ENCODE data around the gene UBE2D4.
"Not testable (repeated sequence)": the region's sequence is repeated elsewhere in the genome, so short reads cannot be mapped to it uniquely, and the experiment has no call there.

Gene UBE2D4

GRCh38 chr7:43890468-43890867, 35.8 kb upstream of the UBE2D4 start:
- DNase-seq: no peak
- H3K36me3 ChIP-seq (ENCODE audit: control insufficient read depth, insufficient read depth, low read length): peaks cover 5% of the 10 kb centered on the region
- no peak overlapping the region for H3K27ac ChIP-seq (ENCODE audit: insufficient read depth, low read length, poor library complexity, severe bottlenecking)
- H3K4me3 ChIP-seq (ENCODE audit: insufficient read depth, low read depth, low read length, poor library complexity, severe bottlenecking): no peak overlapping the region
- H3K4me1 ChIP-seq (ENCODE audit: control insufficient read depth, insufficient read depth, low read length, poor library complexity, severe bottlenecking): peaks cover 8% of the 10 kb centered on the region
- no peaks in the 10 kb centered on the region for H3K9me3 ChIP-seq (ENCODE audit: control insufficient read depth, low read length)
- no peaks in the 10 kb centered on the region for H3K27me3 ChIP-seq (replicated peaks; ENCODE audit: control insufficient read depth, insufficient read depth, low read length, poor library complexity, severe bottlenecking)

- Histone ChIP-seq H3K4me3 (ENCODE audit: insufficient read depth, low read depth, low read length, poor library complexity, severe bottlenecking) (no peak overlapping the region), H3K4me1 (ENCODE audit: control insufficient read depth, insufficient read depth, low read length, poor library complexity, severe bottlenecking) (peaks cover 8% of the 10 kb centered on the region), H3K27me3 (replicated peaks; ENCODE audit: control insufficient read depth, insufficient read depth, low read length, poor library complexity, severe bottlenecking) (no peaks in the 10 kb centered on the region), H3K27ac (ENCODE audit: insufficient read depth, low read length, poor library complexity, severe bottlenecking) (no peak overlapping the region), H3K9me3 (ENCODE audit: control insufficient read depth, low read length) (no peaks in the 10 kb centered on the region), H3K36me3 (ENCODE audit: control insufficient read depth, insufficient read depth, low read length) (no peaks in the 10 kb centered on the region)
- no peak for DNase-seq
Measured at GRCh38 chr7:43891069-43891955, 34.9 kb upstream of the UBE2D4 start.

GRCh38 chr7:43895847-43896415, 30.3 kb upstream of the UBE2D4 start:
- no peak overlapping the region for H3K4me3 ChIP-seq (ENCODE audit: insufficient read depth, low read depth, low read length, poor library complexity, severe bottlenecking)
- no peaks in the 10 kb centered on the region for H3K36me3 ChIP-seq (ENCODE audit: control insufficient read depth, insufficient read depth, low read length)
- no peaks in the 10 kb centered on the region for H3K27me3 ChIP-seq (replicated peaks; ENCODE audit: control insufficient read depth, insufficient read depth, low read length, poor library complexity, severe bottlenecking)
- no peaks in the 10 kb centered on the region for H3K9me3 ChIP-seq (ENCODE audit: control insufficient read depth, low read length)
- no peak for DNase-seq
- H3K4me1 ChIP-seq (ENCODE audit: control insufficient read depth, insufficient read depth, low read length, poor library complexity, severe bottlenecking): peaks cover 8% of the 10 kb centered on the region
- no peak overlapping the region for H3K27ac ChIP-seq (ENCODE audit: insufficient read depth, low read length, poor library complexity, severe bottlenecking)

GRCh38 chr7:43898571-43898970, 27.7 kb upstream of the UBE2D4 start:
- not testable (repeated sequence) for H3K4me3 ChIP-seq (ENCODE audit: insufficient read depth, low read depth, low read length, poor library complexity, severe bottlenecking); H3K9me3 ChIP-seq (ENCODE audit: control insufficient read depth, low read length); H3K27me3 ChIP-seq (replicated peaks; ENCODE audit: control insufficient read depth, insufficient read depth, low read length, poor library complexity, severe bottlenecking); H3K36me3 ChIP-seq (ENCODE audit: control insufficient read depth, insufficient read depth, low read length); DNase-seq; H3K27ac ChIP-seq (ENCODE audit: insufficient read depth, low read length, poor library complexity, severe bottlenecking); H3K4me1 ChIP-seq (ENCODE audit: control insufficient read depth, insufficient read depth, low read length, poor library complexity, severe bottlenecking)

GRCh38 chr7:43902542-43903054, 23.6 kb upstream of the UBE2D4 start:
- H3K27me3 ChIP-seq (replicated peaks; ENCODE audit: control insufficient read depth, insufficient read depth, low read length, poor library complexity, severe bottlenecking): no peaks in the 10 kb centered on the region
- no peak overlapping the region for H3K4me3 ChIP-seq (ENCODE audit: insufficient read depth, low read depth, low read length, poor library complexity, severe bottlenecking)
- no peaks in the 10 kb centered on the region for H3K36me3 ChIP-seq (ENCODE audit: control insufficient read depth, insufficient read depth, low read length)
- no peaks in the 10 kb centered on the region for H3K9me3 ChIP-seq (ENCODE audit: control insufficient read depth, low read length)
- peaks cover 11% of the 10 kb centered on the region for H3K4me1 ChIP-seq (ENCODE audit: control insufficient read depth, insufficient read depth, low read length, poor library complexity, severe bottlenecking)
- no peak overlapping the region for H3K27ac ChIP-seq (ENCODE audit: insufficient read depth, low read length, poor library complexity, severe bottlenecking)
- no peak for DNase-seq

GRCh38 chr7:43904533-43905208, 21.6 kb upstream of the UBE2D4 start:
- H3K36me3 ChIP-seq (ENCODE audit: control insufficient read depth, insufficient read depth, low read length): no peaks in the 10 kb centered on the region
- no peaks in the 10 kb centered on the region for H3K9me3 ChIP-seq (ENCODE audit: control insufficient read depth, low read length)
- no peak for DNase-seq
- no peak overlapping the region for H3K4me3 ChIP-seq (ENCODE audit: insufficient read depth, low read depth, low read length, poor library complexity, severe bottlenecking)
- H3K27me3 ChIP-seq (replicated peaks; ENCODE audit: control insufficient read depth, insufficient read depth, low read length, poor library complexity, severe bottlenecking): no peaks in the 10 kb centered on the region
- H3K27ac ChIP-seq (ENCODE audit: insufficient read depth, low read length, poor library complexity, severe bottlenecking): no peak overlapping the region
- peaks cover 11% of the 10 kb centered on the region for H3K4me1 ChIP-seq (ENCODE audit: control insufficient read depth, insufficient read depth, low read length, poor library complexity, severe bottlenecking)

GRCh38 chr7:43905209-43905946, 20.9 kb upstream of the UBE2D4 start:
- Histone ChIP-seq H3K27me3 (replicated peaks; ENCODE audit: control insufficient read depth, insufficient read depth, low read length, poor library complexity, severe bottlenecking) (no peaks in the 10 kb centered on the region), H3K27ac (ENCODE audit: insufficient read depth, low read length, poor library complexity, severe bottlenecking) (no peak overlapping the region), H3K4me3 (ENCODE audit: insufficient read depth, low read depth, low read length, poor library complexity, severe bottlenecking) (peak overlapping the region; percentile 53), H3K9me3 (ENCODE audit: control insufficient read depth, low read length) (no peaks in the 10 kb centered on the region), H3K4me1 (ENCODE audit: control insufficient read depth, insufficient read depth, low read length, poor library complexity, severe bottlenecking) (peaks cover 11% of the 10 kb centered on the region), H3K36me3 (ENCODE audit: control insufficient read depth, insufficient read depth, low read length) (no peaks in the 10 kb centered on the region)
- no peak for DNase-seq

GRCh38 chr7:43905956-43906330, 20.3 kb upstream of the UBE2D4 start:
- peak in 1 of 3 donors; percentile 2 for DNase-seq

GRCh38 chr7:43906331-43907010, 19.8 kb upstream of the UBE2D4 start, which contains the start of gene URGCP:
URGCP (minus strand) TSS chr7:43906596; CDS start chr7:43906575, 21 bp downstream.
- peak within 1 kb of the TSS; percentile 62 for H3K27ac ChIP-seq (ENCODE audit: insufficient read depth, low read length, poor library complexity, severe bottlenecking)
- peaks cover 11% of the 10 kb centered on the region for H3K4me1 ChIP-seq (ENCODE audit: control insufficient read depth, insufficient read depth, low read length, poor library complexity, severe bottlenecking)
- no peaks in the 10 kb centered on the region for H3K36me3 ChIP-seq (ENCODE audit: control insufficient read depth, insufficient read depth, low read length)
- no peaks in the 10 kb centered on the region for H3K27me3 ChIP-seq (replicated peaks; ENCODE audit: control insufficient read depth, insufficient read depth, low read length, poor library complexity, severe bottlenecking)
- DNase-seq: peak; percentile 10 to 34 (median 31)
- peak within 1 kb of the TSS; percentile 53 for H3K4me3 ChIP-seq (ENCODE audit: insufficient read depth, low read depth, low read length, poor library complexity, severe bottlenecking)
- H3K9me3 ChIP-seq (ENCODE audit: control insufficient read depth, low read length): no peaks in the 10 kb centered on the region

More at GRCh38 chr7:43905956-43906330, 20.3 kb upstream of the UBE2D4 start:
- Histone ChIP-seq H3K9me3 (ENCODE audit: control insufficient read depth, low read length) (no peaks in the 10 kb centered on the region), H3K4me1 (ENCODE audit: control insufficient read depth, insufficient read depth, low read length, poor library complexity, severe bottlenecking) (peaks cover 11% of the 10 kb centered on the region), H3K4me3 (ENCODE audit: insufficient read depth, low read depth, low read length, poor library complexity, severe bottlenecking) (peak overlapping the region; percentile 53), H3K27me3 (replicated peaks; ENCODE audit: control insufficient read depth, insufficient read depth, low read length, poor library complexity, severe bottlenecking) (no peaks in the 10 kb centered on the region), H3K27ac (ENCODE audit: insufficient read depth, low read length, poor library complexity, severe bottlenecking) (peak overlapping the region; percentile 44), H3K36me3 (ENCODE audit: control insufficient read depth, insufficient read depth, low read length) (no peaks in the 10 kb centered on the region)

Data from effector memory CD4-positive, alpha-beta T cell (primary cell).